ENCODE results near the gene P2RY12.

The P2RY12 gene

GRCh38 chr3:151384741-151385174 lies at the start of gene P2RY12:
TSS of gene P2RY12 (minus strand) at chr3:151384753. CDS start at chr3:151338845, 45,908 bp downstream.
- no peak for DNase-seq (ENCODE audit: low read depth in 1 of 2, low spot score in 1 of 2)

GRCh38 chr3:151432616-151433372 lies 48.2 kb upstream of the P2RY12 start:
- DNase-seq (ENCODE audit: low read depth in 1 of 2, low spot score in 1 of 2) = no peak

GRCh38 chr3:151431940-151432339 lies 47.4 kb upstream of the P2RY12 start:
- DNase-seq (ENCODE audit: low read depth in 1 of 2, low spot score in 1 of 2) = no peak

GRCh38 chr3:151430821-151431484 lies 46.4 kb upstream of the P2RY12 start:
- no peak for DNase-seq (ENCODE audit: low read depth in 1 of 2, low spot score in 1 of 2)

- no peak for DNase-seq (ENCODE audit: low read depth in 1 of 2, low spot score in 1 of 2)
Observed at GRCh38 chr3:151428386-151428785, 43.8 kb upstream of the P2RY12 start.

- DNase-seq (ENCODE audit: low read depth in 1 of 2, low spot score in 1 of 2) = no peak
Observed at GRCh38 chr3:151426341-151426657, 41.7 kb upstream of the P2RY12 start.

GRCh38 chr3:151425627-151426340 lies 41.2 kb upstream of the P2RY12 start:
- no peak for DNase-seq (ENCODE audit: low read depth in 1 of 2, low spot score in 1 of 2)

- DNase-seq (ENCODE audit: low read depth in 1 of 2, low spot score in 1 of 2) = no peak
Observed at GRCh38 chr3:151423091-151423490, 38.5 kb upstream of the P2RY12 start.

- DNase-seq (ENCODE audit: low read depth in 1 of 2, low spot score in 1 of 2) = no peak
Observed at GRCh38 chr3:151421938-151422337, 37.4 kb upstream of the P2RY12 start.

- no peak for DNase-seq (ENCODE audit: low read depth in 1 of 2, low spot score in 1 of 2)
Observed at GRCh38 chr3:151419806-151420205, 35.3 kb upstream of the P2RY12 start.

- no peak for DNase-seq (ENCODE audit: low read depth in 1 of 2, low spot score in 1 of 2)
Observed at GRCh38 chr3:151415289-151415688, 30.7 kb upstream of the P2RY12 start.

GRCh38 chr3:151412989-151413388 lies 28.4 kb upstream of the P2RY12 start:
- no peak for DNase-seq (ENCODE audit: low read depth in 1 of 2, low spot score in 1 of 2)

GRCh38 chr3:151410891-151411559 lies 26.5 kb upstream of the P2RY12 start:
- DNase-seq (ENCODE audit: low read depth in 1 of 2, low spot score in 1 of 2) = no peak

- DNase-seq (ENCODE audit: low read depth in 1 of 2, low spot score in 1 of 2) = no peak
Observed at GRCh38 chr3:151407928-151408327, 23.4 kb upstream of the P2RY12 start.

- DNase-seq (ENCODE audit: low read depth in 1 of 2, low spot score in 1 of 2) = no peak
Observed at GRCh38 chr3:151404316-151404715, 19.8 kb upstream of the P2RY12 start.

GRCh38 chr3:151403246-151403645 lies 18.7 kb upstream of the P2RY12 start:
- DNase-seq (ENCODE audit: low read depth in 1 of 2, low spot score in 1 of 2) = no peak

- DNase-seq (ENCODE audit: low read depth in 1 of 2, low spot score in 1 of 2) = no peak
Observed at GRCh38 chr3:151402349-151402748, 17.8 kb upstream of the P2RY12 start.

GRCh38 chr3:151400341-151400740 lies 15.8 kb upstream of the P2RY12 start:
- no peak for DNase-seq (ENCODE audit: low read depth in 1 of 2, low spot score in 1 of 2)

GRCh38 chr3:151398895-151399294 lies 14.3 kb upstream of the P2RY12 start:
- no peak for DNase-seq (ENCODE audit: low read depth in 1 of 2, low spot score in 1 of 2)

- no peak for DNase-seq (ENCODE audit: low read depth in 1 of 2, low spot score in 1 of 2)
Observed at GRCh38 chr3:151395806-151396205, 11.3 kb upstream of the P2RY12 start.

GRCh38 chr3:151394611-151395010 lies 10.1 kb upstream of the P2RY12 start:
- DNase-seq (ENCODE audit: low read depth in 1 of 2, low spot score in 1 of 2) = no peak

- no peak for DNase-seq (ENCODE audit: low read depth in 1 of 2, low spot score in 1 of 2)
Observed at GRCh38 chr3:151393941-151394340, 9.4 kb upstream of the P2RY12 start.

Measured in stimulated activated CD4-positive, alpha-beta T cell treated with anti-CD3 and anti-CD28 coated beads, Interleukin-15, amount 100 ng/mL, for 1 hour (primary cell).